ENCODE measurements around the gene TMX2.

- TF ChIP-seq, protein P1, sequence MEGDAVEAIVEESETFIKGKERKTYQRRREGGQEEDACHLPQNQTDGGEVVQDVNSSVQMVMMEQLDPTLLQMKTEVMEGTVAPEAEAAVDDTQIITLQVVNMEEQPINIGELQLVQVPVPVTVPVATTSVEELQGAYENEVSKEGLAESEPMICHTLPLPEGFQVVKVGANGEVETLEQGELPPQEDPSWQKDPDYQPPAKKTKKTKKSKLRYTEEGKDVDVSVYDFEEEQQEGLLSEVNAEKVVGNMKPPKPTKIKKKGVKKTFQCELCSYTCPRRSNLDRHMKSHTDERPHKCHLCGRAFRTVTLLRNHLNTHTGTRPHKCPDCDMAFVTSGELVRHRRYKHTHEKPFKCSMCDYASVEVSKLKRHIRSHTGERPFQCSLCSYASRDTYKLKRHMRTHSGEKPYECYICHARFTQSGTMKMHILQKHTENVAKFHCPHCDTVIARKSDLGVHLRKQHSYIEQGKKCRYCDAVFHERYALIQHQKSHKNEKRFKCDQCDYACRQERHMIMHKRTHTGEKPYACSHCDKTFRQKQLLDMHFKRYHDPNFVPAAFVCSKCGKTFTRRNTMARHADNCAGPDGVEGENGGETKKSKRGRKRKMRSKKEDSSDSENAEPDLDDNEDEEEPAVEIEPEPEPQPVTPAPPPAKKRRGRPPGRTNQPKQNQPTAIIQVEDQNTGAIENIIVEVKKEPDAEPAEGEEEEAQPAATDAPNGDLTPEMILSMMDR (IDR thresholded peaks at IDR 0.05 in 4 of 5, conservative IDR thresholded peaks at IDR 0.05 in 1 of 5), result peak in 3 of 5 experiments; percentile 10 to 33 (median 22)
- no peak for TF ChIP-seq POLR2A (IDR thresholded peaks at IDR 0.05)
Observed at GRCh38 chr11:57751676-57752253, 39.4 kb downstream of the TMX2 start, which contains the start of gene BTBD18.

Measured in gastrocnemius medialis (tissue), 4 donors.